Neural progenitor cell (in vitro differentiated cells): ENCODE results near the gene VSIG8. TPM values are rescaled to one million over a fixed set of nuclear protein-coding genes. Genes with fewer than 3 reads are reported as not detected.

Experiments
- DNase-seq: peaks from one replicate; pipeline ENCODE4 v3.0.0-alpha.2; 2016; ENCODE audit warnings: low spot score
- H2AFZ ChIP-seq: fragments of 200-600 bp; sonication (generic); replicated peaks from 2 replicates; pipeline ENCODE4 v1.6.1; 2016; ENCODE audit warnings: antibody characterized with exemption
- H3F3A ChIP-seq: fragments of 200-600 bp; sonication (generic); 2 replicates; pipeline ENCODE4 v1.6.1; 2016; ENCODE audit warnings: antibody characterized with exemption, low read depth
- H3K27ac ChIP-seq: fragments of 200-600 bp; sonication (generic); 2 replicates; pipeline ENCODE4 v1.5.1; 2016; ENCODE audit warnings: mild to moderate bottlenecking
- H3K27me3 ChIP-seq: fragments of 200-600 bp; sonication (generic); 2 replicates; pipeline ENCODE4 v1.6.1; 2016; ENCODE audit warnings: mild to moderate bottlenecking, moderate library complexity
- H3K36me3 ChIP-seq: fragments of 200-600 bp; sonication (generic); 2 replicates; pipeline ENCODE4 v1.5.1; 2016
- H3K4me1 ChIP-seq: fragments of 200-600 bp; sonication (generic); 2 replicates; pipeline ENCODE4 v1.6.1; 2016; ENCODE audit warnings: mixed run types
- H3K4me2 ChIP-seq: fragments of 200-600 bp; sonication (generic); 2 replicates; pipeline ENCODE4 v1.6.1; 2016
- H3K4me3 ChIP-seq: fragments of 200-600 bp; sonication (generic); 2 replicates; pipeline ENCODE4 v1.5.1; 2016
- H3K79me2 ChIP-seq: fragments of 200-600 bp; sonication (generic); 2 replicates; pipeline ENCODE4 v1.6.1; 2016; ENCODE audit warnings: low read depth
- H3K9ac ChIP-seq: fragments of 200-600 bp; sonication (generic); 2 replicates; pipeline ENCODE4 v1.6.1; 2016
- H3K9me3 ChIP-seq: fragments of 200-600 bp; sonication (generic); 2 replicates; pipeline ENCODE4 v1.5.1; 2016; ENCODE audit warnings: low read depth
- H4K20me1 ChIP-seq: fragments of 200-600 bp; sonication (generic); 2 replicates; pipeline ENCODE4 v1.6.1; 2016; ENCODE audit warnings: low read depth
- H3K27ac Mint-ChIP-seq: 3 replicates; pipeline ENCODE4 v1.8.0; 2021; ENCODE audit warnings: mixed read lengths
- H3K27me3 Mint-ChIP-seq: 2 replicates; pipeline ENCODE4 v1.8.0; 2022; ENCODE audit warnings: low read depth, mild to moderate bottlenecking, inconsistent platforms, moderate library complexity, mixed read lengths; ENCODE audit not compliant: insufficient read depth
- H3K36me3 Mint-ChIP-seq: 3 replicates; pipeline ENCODE4 v1.8.0; 2021; ENCODE audit warnings: mixed read lengths
- H3K4me1 Mint-ChIP-seq: 3 replicates; pipeline ENCODE4 v1.8.0; 2021; ENCODE audit warnings: mixed read lengths
- H3K4me3 Mint-ChIP-seq: 3 replicates; pipeline ENCODE4 v1.8.0; 2021; ENCODE audit warnings: mild to moderate bottlenecking, moderate library complexity, mixed read lengths
- H3K9me3 Mint-ChIP-seq: 3 replicates; pipeline ENCODE4 v1.8.0; 2020; ENCODE audit warnings: mixed read lengths
- CTCF ChIP-seq: fragments of 200-600 bp; sonication (generic); IDR thresholded peaks from 2 replicates; pipeline ENCODE4 v1.5.1; 2017; ENCODE audit warnings: antibody characterized with exemption, mild to moderate bottlenecking
- EZH2 ChIP-seq: fragments of 200-600 bp; sonication (generic); IDR thresholded peaks from 2 replicates; pipeline ENCODE4 v1.6.1; 2017; ENCODE audit warnings: antibody characterized with exemption, mild to moderate bottlenecking, moderate library complexity
- EZH2phosphoT487 ChIP-seq: fragments of 200-600 bp; sonication (generic); IDR thresholded peaks from 2 replicates; pipeline ENCODE4 v1.6.1; 2017; ENCODE audit warnings: antibody characterized with exemption
- total RNA-seq: library from RNA; depleted of rRNA; stranded (reverse); fragments of >200 nt; gene quantifications from 2 replicates; pipeline ENCODE4 v1.2.3, GENCODE V29; 2015; ENCODE audit warnings: low replicate concordance

The VSIG8 gene
- total RNA-seq, 1 donor from 2014 or later = not detected

GRCh38 chr1:159898527-159898926, 36.1 kb upstream of the VSIG8 start:
- H3K27me3 ChIP-seq = peaks cover 18% of the 10 kb centered on the region
- H3K9me3 ChIP-seq = no peaks in the 10 kb centered on the region
- H3K27me3 Mint-ChIP-seq = peaks cover 11% of the 10 kb centered on the region
- H3K27ac Mint-ChIP-seq = no peak overlapping the region
- H3K4me3 ChIP-seq = no peak overlapping the region
- TF ChIP-seq EZH2 (no peak), CTCF (no peak), EZH2phosphoT487 (no peak)
- DNase-seq = no peak
- peaks cover 9% of the 10 kb centered on the region for H3K4me1 ChIP-seq
- H3K36me3 Mint-ChIP-seq = no peaks in the 10 kb centered on the region
- H3F3A ChIP-seq = peaks cover 14% of the 10 kb centered on the region
- no peak overlapping the region for H3K4me2 ChIP-seq
- H3K4me1 Mint-ChIP-seq = peaks cover 19% of the 10 kb centered on the region
- H2AFZ ChIP-seq = no peak overlapping the region
- H3K4me3 Mint-ChIP-seq = no peak overlapping the region
- H3K9ac ChIP-seq = no peak overlapping the region
- H4K20me1 ChIP-seq = no peaks in the 10 kb centered on the region
- H3K79me2 ChIP-seq = no peaks in the 10 kb centered on the region
- no peak overlapping the region for H3K27ac ChIP-seq
- peaks cover 4% of the 10 kb centered on the region for H3K9me3 Mint-ChIP-seq
- H3K36me3 ChIP-seq = no peaks in the 10 kb centered on the region

- Mint-ChIP-seq H3K9me3 (no peaks in the 10 kb centered on the region), H3K4me1 (peaks cover 22% of the 10 kb centered on the region), H3K36me3 (no peaks in the 10 kb centered on the region), H3K27me3 (peaks cover 11% of the 10 kb centered on the region), H3K27ac (peak overlapping the region; percentile 6), H3K4me3 (no peak overlapping the region)
- TF ChIP-seq EZH2 (no peak), CTCF (no peak), EZH2phosphoT487 (no peak)
- Histone ChIP-seq H3K27me3 (peaks cover 18% of the 10 kb centered on the region), H3K9ac (no peak overlapping the region), H3K4me3 (no peak overlapping the region), H4K20me1 (no peaks in the 10 kb centered on the region), H3K36me3 (no peaks in the 10 kb centered on the region), H2AFZ (no peak overlapping the region), H3K4me2 (no peak overlapping the region), H3F3A (peaks cover 14% of the 10 kb centered on the region), H3K9me3 (no peaks in the 10 kb centered on the region), H3K27ac (no peak overlapping the region), H3K4me1 (peaks cover 9% of the 10 kb centered on the region), H3K79me2 (no peaks in the 10 kb centered on the region)
- DNase-seq = no peak
Observed at GRCh38 chr1:159897962-159898361, 35.5 kb upstream of the VSIG8 start.

DNA sequence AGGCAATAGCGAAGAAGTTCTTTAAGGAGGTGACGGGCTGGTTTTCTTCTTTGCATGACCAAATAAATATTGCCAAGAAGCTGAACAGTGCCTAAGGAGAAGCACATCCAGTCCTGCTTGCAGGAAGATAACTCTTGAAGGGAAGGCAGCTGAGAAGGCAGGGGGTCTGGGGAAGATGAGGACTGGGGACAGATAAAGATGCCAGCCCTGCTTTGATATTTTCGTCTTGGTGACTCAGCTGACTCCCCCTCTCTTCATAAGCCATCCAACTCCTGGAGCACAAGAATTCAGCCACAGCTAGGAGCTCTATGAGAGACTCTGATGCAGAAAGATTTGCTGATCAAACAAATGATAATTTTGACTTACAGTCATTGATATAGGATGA, 34.1 kb upstream of the VSIG8 start:
- peaks cover 22% of the 10 kb centered on the region for H3K4me1 Mint-ChIP-seq
- H3K9ac ChIP-seq = no peak overlapping the region
- H3K27me3 ChIP-seq = peaks cover 18% of the 10 kb centered on the region
- H3K9me3 Mint-ChIP-seq = no peaks in the 10 kb centered on the region
- H2AFZ ChIP-seq = no peak overlapping the region
- no peak overlapping the region for H3K4me3 Mint-ChIP-seq
- H3K4me3 ChIP-seq = no peak overlapping the region
- H3K27ac Mint-ChIP-seq = no peak overlapping the region
- H3K4me2 ChIP-seq = no peak overlapping the region
- no peaks in the 10 kb centered on the region for H3K36me3 ChIP-seq
- H3K27ac ChIP-seq = no peak overlapping the region
- DNase-seq = no peak
- H3K4me1 ChIP-seq = peaks cover 9% of the 10 kb centered on the region
- H3F3A ChIP-seq = peaks cover 14% of the 10 kb centered on the region
- peaks cover 11% of the 10 kb centered on the region for H3K27me3 Mint-ChIP-seq
- no peak for TF ChIP-seq EZH2phosphoT487
- no peak for TF ChIP-seq CTCF
- TF ChIP-seq EZH2 = no peak
- H3K9me3 ChIP-seq = no peaks in the 10 kb centered on the region
- H3K36me3 Mint-ChIP-seq = no peaks in the 10 kb centered on the region
- H3K79me2 ChIP-seq = no peaks in the 10 kb centered on the region
- no peaks in the 10 kb centered on the region for H4K20me1 ChIP-seq
